ENCODE data around the gene NAA20.
A peak's percentile ranks its signal among the peaks of the same experiment; 100 is the strongest.
"Not testable (repeated sequence)": the region's sequence is repeated elsewhere in the genome, so short reads cannot be mapped to it uniquely, and the experiment has no call there.

The NAA20 gene

DNA sequence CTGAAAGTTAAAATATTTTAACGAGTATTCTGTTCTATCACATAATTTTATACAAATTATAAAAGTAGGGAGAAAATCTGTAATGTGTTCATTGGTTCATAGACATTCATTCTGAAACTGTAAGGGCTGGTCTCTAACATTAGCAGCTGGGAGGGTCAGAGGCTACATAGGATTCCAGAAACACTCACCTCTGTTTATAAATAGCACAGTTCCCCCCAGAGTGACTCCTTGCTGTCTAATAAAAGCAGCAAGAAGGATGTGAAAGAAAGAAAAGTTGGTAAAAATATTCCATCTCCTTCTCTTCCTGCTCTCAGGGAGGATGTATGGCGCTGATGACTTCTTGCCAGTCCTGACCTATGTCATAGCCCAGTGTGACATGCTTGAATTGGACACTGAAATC, 25.3 kb upstream of the NAA20 start:
- DNase-seq: no peak

DNA sequence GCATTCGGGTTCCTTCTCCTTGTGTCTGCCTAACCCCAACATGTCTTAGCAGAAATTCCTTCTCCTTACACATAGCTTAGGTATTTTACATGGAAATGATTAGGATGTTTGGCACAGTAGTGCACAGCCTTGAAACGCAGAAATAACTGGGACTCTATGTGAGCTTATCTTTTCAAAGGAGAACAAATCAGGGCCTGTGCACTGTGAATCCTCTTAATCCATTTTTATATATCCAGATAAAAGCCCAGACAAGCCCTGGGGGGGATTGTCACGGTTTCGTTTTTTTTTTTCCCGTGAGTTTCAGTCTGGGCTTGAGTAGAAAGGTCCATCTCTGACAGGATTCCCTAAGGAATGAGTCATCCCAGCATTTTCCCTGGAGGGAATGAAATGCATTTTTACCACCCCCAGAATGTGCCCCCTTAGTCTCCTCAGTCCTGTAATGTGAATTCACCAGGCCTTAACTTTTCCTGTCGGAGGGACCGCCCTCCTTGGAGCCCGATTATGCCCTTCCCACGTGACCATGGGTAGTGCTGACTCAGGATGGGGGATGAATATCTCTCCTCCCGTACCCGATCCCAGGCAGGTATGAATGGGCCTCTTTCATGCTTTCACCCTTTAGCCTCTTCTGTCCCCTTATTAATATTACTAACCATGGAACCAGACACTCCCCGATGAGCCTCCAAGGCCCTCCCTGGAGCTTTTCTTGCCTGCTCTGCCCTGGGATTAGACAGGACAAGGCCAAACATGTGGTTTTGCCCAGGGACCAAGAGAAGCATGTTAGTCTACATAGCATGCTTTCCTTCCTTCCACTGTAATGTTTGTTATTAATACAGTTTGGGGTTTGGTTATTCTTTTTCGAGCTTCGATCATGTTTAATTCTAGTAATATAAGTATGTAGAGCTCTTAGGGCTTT, 23.9 kb upstream of the NAA20 start:
- DNase-seq: peak; percentile 99

DNA sequence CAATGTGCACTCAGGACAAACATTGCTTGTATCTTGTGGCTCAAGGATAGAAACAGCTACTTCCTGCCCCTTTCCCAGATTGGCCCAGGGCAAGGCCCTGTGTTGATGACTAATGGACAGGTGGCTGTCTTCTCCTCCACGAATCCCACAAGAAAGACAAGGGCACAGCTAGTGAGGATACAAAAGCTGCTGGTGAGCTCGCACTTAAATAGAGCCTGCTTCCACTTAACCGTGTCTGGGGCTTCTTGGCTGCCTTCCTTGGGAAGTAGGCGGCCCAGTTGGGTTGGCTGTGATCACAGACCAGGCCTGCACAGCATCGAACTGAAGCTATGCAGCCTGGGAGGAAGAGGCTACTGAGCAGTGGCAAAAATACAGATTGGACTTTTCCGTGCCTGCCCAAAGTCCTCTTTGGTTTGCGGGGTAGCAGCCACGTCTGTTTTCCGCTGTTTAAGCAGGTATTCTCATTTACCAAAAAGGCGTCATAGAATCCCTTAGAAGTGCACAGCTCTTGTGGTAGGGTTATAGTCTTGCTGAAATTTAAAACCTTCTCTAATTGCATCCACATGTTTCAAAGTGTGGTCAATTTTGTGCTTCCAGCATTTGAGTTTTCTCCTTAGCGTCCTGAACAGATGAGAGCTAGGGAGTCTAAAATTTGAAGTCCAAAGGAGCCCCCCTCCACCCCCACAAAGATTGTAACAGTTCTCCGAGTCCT, 23.0 kb upstream of the NAA20 start:
- peak; percentile 82 for DNase-seq

DNA sequence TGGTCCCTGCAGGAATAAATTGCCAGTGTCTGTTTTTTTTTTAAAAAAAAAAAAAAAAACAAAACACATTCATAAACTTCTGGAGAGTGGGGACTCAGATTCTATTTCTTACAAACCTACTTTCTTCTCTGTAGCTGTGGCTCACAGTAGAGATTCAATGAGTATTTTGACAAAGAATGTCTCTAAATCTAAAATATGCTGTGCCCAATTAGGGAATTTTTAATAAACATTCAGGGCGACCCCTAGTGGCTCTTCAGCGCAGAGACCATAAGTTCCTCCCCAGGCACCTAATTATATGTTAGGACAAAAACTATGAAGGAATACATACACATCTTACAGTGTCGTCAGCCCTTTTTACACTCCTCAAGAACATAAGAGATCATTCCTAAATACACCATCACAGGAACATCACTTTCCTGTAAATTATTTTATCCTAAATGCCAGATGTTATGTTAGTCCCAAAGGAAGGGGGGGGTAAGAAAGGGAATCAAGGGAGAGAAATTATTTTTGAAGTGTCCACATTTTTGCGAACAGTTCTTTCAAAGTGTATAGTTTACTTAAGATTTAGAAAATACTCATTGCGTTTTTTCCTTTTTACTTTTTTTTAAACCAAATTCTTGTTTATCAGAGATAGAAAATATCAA, 21.8 kb upstream of the NAA20 start:
- peak; percentile 74 for DNase-seq

DNA sequence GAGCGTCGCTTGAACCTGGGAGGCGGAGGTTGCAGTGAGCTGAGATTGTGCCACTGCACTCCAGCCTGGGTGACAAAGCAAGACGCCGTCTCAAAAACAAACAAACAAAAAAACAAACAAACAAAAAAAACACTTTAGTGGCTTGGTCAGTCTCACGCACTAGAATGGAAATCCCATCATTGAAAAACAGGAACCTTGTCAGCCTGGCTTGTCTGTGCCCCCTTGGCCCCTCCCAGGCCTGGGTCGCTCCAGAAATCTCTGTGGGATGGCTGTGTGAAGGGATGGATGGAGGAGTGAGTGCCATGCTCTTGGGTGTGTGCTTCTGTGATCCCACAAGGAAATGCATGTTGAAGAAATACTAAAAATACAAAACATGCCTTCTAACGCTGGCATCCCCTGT, 20.9 kb upstream of the NAA20 start:
- no peak for DNase-seq

DNA sequence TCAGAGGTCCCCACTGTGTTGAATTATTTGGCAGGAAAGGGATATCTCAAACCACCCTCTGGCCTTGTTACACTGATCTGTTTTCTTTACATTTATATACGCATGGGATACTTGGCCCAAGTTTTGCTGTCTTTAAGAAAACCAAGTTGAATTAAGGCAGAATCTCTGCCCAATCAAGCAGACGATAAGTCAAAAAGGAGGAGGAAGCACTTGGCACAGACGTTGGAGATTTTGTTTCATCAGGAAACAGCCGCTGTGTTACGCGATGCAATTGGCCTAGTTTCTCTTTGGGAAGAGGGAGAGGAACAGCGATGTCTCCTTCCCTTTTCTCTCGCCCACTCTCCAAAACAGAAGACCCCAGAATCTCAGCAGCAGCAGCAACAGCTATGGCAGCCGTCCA, 20.2 kb upstream of the NAA20 start:
- no peak for DNase-seq

DNA sequence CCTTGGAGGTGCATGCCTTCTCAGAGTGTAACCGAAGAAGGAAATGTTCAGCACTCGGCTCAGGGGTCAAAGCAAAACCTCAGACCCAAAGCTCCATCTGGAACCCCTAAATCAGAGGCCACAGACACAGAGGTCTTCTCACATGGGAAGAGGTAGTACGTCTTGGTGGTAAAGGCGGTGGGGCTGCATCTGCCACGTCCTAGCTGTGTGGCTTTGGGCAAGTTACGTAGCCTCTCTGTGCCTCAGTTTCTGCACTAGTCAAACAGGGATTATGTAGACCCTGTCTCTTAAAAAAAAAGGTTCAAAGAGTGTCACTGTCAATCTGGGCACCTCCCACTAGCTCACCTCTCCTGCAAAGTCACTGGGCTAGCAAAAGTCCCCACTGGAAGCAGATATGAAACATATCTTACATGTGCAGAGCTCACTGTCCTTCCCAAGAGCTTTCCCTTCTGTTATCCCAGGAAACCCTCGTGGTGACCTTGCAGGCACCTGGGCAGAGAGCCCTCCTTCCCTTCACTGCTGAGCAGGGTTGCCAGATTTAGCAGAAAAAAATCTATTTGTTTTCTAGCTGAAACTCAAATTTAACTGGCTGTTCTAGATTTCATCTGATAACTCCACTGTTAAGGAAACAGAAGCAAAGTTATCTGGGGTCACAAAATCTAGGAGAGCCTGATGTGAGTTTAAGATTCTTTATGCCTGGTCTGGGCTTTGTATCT, 18.0 kb upstream of the NAA20 start:
- DNase-seq: no peak

DNA sequence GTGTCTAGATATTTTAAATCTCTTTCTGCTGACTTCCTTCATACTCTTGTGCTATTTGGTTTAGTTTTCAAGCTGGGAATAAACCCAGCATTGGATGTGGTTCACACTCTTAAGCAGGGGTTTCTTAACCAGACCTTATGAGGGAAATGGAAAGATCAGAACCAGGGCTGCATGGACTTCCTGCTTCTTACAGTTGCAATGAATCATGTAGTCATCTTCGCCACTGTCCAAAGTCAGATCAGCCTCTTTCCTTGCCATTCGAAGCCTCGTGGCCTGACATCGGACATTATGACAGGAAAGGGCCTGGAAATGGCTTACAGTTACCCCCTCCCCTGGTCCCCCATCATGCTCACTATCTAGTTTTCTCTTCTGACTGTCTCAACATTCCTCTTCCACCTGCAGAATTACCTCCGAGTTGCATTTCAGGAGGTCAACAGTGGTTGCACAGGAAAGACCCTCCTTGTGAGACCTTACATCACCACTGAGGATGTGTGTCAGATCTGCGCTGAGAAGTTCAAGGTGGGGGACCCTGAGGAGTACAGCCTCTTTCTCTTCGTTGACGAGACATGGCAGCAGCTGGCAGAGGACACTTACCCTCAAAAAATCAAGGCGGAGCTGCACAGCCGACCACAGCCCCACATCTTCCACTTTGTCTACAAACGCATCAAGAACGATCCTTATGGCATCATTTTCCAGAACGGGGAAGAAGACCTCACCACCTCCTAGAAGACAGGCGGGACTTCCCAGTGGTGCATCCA, 16.8 kb upstream of the NAA20 start:
- DNase-seq: no peak

DNA sequence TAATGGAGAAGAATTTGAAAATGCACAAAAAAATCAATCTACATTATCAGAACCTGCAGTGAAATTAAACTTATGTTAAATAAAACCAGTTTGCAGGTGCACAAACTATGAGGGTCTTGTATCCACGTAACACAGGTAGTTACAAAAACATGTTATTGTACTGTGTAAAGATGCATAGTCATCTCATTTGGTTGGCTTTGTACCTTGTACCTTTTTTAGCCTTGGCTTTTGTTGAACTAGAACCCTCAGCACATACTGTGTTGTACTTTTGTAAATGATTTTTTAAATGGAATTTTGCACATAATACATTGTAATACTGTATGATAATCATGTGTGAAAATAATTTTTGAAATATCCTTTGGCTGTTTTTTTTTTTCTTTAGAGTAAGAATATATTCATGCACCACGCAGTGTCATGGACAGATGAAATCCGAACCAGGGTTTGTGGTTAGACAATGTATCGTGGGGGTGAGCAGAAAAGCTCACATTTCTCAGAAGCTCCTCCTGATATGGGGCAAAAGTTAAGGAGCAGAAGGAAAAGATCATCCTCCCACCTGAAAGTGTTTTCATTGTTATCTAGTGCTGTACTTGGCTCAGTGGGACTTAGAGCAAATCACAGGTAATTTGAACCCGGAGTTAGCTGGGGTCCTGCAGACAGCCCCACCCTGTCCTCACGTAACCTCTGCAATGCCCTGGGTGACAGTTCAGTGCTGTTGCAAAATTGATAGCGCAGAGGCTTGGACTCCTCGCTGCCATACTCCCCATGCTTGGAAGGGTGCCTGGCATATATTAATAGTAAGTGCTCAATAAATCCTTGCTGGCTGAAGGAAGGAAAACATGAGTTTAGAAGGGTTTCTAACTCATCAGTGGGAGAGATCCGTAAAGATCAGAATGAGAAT, 14.8 kb upstream of the NAA20 start:
- DNase-seq: no peak

DNA sequence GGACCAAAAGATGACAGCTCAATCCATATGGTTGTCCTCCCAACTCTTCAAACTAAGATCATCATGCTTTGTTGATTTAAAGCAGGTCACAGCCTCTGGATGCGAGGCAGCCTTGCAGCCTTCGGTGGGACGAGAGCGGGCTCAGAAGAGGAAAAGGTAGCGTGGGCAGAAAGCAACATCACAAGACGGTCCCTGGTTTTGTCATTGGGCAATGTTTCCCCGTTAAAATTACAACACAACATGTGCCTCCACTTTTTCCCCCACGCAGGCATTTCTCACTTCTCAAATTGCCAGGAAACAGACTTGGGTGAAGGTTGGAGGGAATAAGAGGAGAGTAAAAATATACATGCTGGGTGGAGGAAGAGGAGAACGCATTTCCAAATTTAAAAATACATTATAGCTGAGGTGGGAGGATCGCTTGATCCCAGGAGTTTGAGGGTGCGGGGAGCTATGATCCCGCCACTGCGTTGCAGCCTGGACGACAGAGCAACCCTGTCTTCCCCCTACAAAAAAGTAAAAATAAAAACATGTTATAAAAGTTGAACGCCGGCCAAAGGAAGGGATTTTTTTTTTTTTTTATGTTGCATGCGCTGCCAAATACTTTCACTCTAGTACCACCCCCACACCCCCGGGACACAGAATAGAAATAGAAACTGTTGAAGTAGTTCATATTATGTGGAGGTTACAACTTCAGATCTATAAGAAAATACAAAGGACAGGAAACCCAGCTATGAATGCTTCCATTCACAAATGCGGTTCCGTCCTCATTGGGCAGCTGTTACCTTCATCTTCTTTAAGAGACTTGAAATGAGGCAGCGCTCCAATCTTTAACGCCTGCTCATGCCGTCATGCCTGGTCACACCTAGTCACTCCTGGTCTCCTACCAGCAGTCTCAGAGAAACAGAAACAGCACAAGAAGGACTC, 13.9 kb upstream of the NAA20 start:
- DNase-seq: no peak

DNA sequence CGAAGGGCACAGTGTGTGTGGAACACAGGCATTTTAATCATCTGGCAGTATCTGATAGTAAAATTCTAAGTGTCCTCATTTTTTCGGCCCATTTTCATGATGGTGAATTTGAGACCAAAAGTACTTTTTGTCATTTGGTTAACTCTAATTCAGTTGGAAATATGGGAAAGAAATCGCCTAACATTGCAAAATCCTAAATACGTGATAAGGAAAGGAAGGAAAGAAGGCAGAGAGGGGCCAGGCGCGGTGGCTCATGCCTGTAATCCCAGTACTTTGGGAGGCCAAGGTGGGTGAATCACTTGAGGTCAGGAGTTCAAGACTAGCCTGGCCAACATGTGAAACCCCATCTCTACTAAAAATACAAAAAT, 13.2 kb upstream of the NAA20 start:
- DNase-seq: not testable (repeated sequence)

DNA sequence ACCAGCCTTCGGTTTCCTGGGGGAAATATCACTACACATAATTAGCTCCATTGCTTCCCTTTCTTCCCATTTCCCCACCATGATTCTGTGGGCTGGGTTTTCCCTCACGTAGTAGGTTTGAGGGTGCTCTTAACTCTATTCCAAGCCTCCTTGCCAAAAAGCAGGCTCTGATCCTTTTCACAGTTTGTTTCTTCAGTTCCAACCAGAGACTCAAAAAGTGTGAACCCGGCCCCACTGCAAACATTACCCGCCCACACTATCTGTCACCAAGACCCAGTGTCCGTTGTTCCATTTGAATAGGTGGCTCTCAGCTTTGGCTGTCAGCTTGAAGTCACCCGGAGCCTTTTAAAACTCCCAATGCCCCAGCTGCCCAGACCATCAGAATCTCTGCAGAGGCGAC, 11.8 kb upstream of the NAA20 start:
- DNase-seq: no peak

DNA sequence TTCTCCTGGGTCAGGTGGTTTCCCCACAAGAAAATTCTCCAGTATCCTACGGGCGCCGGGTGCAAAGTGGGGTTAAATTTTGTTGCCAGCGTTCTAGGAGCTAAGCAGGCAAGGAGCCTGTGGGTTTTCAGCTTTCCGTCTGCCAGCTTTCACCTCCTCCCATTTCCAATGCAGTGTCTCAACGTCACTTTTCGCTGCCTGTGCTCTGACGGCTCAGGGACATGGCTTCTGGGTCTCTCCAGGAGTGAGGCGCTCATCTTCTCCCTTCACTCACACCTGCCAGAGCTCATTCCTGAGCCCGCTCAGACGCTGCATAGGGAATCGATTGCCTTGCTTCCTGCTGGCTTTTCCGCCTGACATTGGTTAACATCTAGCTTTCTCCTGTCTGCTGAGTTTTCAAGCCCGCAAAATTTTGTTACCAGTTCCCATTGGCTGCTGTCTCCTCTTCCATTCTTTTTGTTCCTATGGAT, 7.3 kb upstream of the NAA20 start:
- no peak for DNase-seq

DNA sequence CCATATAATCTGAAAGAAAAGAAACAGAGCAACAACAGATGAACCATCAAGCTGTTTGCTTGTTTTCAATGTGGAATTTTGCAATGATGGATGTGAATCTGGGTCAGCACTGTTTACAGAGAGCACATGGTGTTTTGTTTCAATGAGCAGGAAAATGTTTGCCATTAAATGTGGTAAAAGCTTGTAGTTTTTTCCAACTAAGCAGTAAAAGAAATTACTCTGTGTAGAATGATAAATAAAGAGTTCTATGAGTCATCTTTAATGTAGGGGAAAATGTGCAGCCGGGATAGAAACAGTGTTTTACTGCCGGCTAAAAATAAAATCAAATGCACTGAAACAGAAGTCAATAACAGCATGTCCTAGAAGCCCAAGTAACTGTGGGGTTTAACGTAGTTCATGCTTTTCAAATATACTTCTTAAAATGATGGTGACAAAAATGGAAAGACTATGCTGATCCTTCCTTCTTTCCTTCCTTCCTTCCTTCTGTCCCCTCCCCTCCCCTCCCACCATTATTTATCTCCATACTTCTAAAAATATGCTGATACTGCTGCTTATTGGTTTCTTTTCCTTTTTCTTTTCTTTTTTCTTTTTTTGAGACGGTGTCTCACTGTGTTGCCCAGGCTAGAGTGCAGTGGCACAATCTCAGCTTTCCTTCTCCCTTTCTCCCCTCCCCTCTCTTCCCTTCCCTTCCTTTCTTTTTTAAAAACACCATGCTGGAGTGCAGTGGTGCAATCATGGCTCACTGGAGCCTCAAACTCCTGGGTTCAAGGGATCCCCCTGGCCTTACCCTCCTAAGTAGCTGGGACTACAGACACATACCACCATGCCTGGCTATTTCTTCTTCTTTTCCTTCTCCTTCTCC, 6.3 kb upstream of the NAA20 start:
- peak; percentile 29 for DNase-seq

DNA sequence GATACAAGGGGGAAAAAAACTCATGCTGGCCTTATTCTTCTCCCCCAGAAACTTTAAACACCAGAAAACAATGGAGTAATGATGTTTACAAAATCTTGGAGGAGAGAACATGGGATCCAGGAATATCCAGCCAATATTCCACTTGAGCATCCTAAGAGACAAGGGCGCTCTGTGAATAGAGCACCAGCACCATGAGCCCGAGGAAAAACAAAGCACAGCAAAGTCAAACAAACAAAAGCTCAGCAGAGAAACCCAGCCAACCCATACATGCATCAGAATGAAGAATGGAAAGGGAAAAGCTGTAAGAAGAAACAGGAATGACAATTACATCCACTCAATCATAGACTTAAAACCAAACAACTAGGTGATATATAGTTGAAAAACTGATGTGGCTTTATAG, 4.6 kb upstream of the NAA20 start:
- no peak for DNase-seq

DNA sequence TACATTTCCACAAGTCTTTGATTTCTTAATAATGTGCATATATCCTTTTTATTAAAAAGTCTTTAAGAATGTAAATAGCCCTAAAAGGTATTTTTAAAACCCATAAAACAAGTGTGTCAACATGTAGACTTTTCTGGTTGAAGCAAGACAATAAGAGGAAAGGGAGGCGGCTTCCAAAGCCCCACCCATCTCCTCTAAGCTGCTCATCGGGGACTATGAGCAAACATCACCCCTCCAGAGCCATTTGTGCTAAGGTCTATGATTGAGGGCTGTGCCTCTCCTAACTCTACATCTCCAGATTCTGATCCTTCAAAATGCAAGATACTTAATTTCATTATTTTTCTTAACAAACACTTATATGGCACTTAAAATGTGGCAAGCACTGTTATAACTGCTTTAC, 2.5 kb upstream of the NAA20 start:
- no peak for DNase-seq

DNA sequence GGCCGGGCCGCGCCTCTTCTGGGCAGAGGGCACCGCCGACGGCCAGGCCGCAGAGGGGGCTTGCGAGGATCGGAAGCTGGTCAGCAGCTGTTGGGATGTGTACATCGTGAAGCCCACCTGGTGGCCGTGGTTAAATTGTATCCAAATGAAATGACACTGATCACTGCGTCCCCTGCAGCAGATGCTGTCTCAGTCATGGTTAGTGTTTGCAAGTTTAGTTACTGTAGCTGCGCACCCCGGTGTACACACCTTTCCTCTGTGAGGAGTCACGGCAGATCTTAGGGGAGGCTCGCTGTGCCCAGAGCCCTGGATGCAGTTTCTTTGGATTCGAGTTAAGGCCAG, 653 bp downstream of the NAA20 start:
- DNase-seq: no peak

DNA sequence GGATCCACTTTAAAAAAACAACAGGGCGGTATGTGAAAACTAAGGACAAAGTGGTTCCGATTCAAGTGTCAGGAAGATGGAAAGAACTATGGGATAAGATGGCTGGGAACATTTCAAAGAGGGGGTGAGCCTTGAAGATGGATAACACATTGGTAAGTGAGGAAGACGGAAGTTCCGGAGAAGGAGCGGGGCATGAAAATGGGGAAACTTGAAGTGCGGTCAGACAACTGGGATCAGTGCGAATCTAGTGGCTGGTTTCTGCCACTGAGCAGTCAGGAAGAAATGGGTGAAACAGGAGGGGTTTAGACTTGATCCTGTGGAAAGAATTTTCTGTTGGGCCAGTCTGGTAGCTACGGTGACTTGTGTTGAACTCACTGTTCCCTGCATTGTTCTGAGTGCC, 1.2 kb downstream of the NAA20 start:
- DNase-seq: no peak

DNA sequence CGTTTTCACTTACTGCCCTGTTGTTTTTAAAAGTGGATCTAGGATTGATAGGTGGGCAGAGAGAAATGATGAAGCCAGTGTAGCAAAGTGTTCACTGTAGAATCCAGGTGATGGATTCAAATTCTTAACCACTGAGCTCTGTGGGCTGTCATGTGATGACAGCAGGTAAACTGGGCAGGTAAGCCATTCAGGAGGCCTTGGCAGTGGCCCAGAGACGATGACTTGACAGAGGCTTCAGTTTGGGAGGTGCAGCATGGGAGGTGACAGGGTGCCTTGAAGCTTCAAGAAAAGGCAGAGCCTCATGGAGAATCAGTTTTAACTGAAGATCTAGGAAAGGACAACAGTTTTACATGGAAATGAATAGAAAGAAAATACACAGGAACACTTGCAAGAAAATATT, 2.0 kb downstream of the NAA20 start:
- no peak for DNase-seq
